Mesothelial cell of epicardium (in vitro differentiated cells): ENCODE data around the gene FAM217B. TPM values are rescaled to one million over a fixed set of nuclear protein-coding genes. Genes with fewer than 3 reads are reported as not detected.

Experiments
- DNase-seq, 2 experiments: peaks; one replicate each; pipeline ENCODE4 v3.0.0; 2021; ENCODE audit warnings: low spot score in 2 of 2; ENCODE audit not compliant: unreplicated experiment in 2 of 2
- H3K27ac Mint-ChIP-seq: 2 replicates; pipeline ENCODE4 v1.8.0; 2021; ENCODE audit warnings: mixed read lengths
- H3K27me3 Mint-ChIP-seq: 2 replicates; pipeline ENCODE4 v1.8.0; 2021; ENCODE audit warnings: low read depth, mixed read lengths
- H3K36me3 Mint-ChIP-seq: 2 replicates; pipeline ENCODE4 v1.8.0; 2021; ENCODE audit warnings: mixed read lengths
- H3K4me1 Mint-ChIP-seq: 2 replicates; pipeline ENCODE4 v1.8.0; 2021; ENCODE audit warnings: mixed read lengths
- H3K4me3 Mint-ChIP-seq: 2 replicates; pipeline ENCODE4 v1.8.0; 2021; ENCODE audit warnings: mild to moderate bottlenecking, moderate library complexity, mixed read lengths
- H3K9me3 Mint-ChIP-seq: 2 replicates; pipeline ENCODE4 v1.8.0; 2021; ENCODE audit warnings: mixed read lengths
- total RNA-seq: library from RNA; stranded (reverse); gene quantifications from 3 replicates; pipeline ENCODE4 v1.2.1, GENCODE V29; 2021
- TF ChIP-seq, protein P1 (sequence below): fragments of 200-600 bp; sonication (generic); IDR thresholded peaks from one replicate; pipeline ENCODE4 v1.5.0; 2021; ENCODE audit warnings: antibody characterized with exemption; ENCODE audit not compliant: unreplicated experiment

FAM217B gene
- total RNA-seq, 1 donor from 2014 or later, result 25.7 TPM

DNA sequence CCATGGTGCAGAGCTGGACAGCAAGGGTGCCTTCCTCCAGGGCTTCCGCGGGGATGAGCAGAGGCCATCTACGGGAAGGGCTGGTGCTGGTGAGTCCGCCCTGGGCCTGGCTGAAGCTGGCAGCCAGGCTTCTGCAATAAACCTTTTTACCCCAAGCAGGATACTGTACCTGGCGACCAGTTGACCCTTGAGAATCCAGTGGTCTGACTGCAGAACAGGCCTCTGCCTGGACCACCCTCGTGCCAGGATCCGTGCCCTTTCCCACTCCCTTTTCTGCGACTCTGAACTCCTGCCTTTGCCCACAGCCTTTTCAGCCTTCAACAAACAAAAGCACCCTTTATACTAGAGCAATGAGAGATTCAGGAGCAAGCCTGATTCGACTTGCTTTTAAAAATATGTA is 36.9 kb downstream of the FAM217B start:
- H3K36me3 Mint-ChIP-seq, result no peaks in the 10 kb centered on the region
- H3K27me3 Mint-ChIP-seq, result no peaks in the 10 kb centered on the region
- no peak overlapping the region for H3K27ac Mint-ChIP-seq
- DNase-seq, result no peak
- H3K4me1 Mint-ChIP-seq, result peaks cover 4% of the 10 kb centered on the region
- H3K9me3 Mint-ChIP-seq, result peaks cover 4% of the 10 kb centered on the region
- TF ChIP-seq, protein P1, sequence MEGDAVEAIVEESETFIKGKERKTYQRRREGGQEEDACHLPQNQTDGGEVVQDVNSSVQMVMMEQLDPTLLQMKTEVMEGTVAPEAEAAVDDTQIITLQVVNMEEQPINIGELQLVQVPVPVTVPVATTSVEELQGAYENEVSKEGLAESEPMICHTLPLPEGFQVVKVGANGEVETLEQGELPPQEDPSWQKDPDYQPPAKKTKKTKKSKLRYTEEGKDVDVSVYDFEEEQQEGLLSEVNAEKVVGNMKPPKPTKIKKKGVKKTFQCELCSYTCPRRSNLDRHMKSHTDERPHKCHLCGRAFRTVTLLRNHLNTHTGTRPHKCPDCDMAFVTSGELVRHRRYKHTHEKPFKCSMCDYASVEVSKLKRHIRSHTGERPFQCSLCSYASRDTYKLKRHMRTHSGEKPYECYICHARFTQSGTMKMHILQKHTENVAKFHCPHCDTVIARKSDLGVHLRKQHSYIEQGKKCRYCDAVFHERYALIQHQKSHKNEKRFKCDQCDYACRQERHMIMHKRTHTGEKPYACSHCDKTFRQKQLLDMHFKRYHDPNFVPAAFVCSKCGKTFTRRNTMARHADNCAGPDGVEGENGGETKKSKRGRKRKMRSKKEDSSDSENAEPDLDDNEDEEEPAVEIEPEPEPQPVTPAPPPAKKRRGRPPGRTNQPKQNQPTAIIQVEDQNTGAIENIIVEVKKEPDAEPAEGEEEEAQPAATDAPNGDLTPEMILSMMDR, result no peak
- H3K4me3 Mint-ChIP-seq, result no peak overlapping the region

DNA sequence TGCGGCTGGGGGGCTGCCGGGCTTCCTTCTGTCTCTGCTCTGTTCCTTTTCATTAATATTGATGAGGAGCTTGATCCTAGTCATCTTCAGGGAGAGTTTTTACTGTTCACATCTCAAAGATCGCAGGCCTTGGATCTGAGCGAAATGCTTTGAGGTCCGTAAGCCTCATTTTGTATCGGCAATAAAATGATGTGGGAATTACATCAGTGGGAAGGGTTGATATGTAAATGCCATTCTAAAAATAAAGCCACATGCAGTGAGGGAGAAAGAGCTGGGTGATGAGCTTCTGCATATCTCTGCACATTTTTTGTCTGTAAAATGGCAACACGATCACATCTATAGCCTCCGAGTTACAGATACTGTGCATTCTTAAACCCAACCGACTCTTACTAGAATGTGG is 42.9 kb downstream of the FAM217B start:
- Mint-ChIP-seq H3K9me3 (peaks cover 4% of the 10 kb centered on the region), H3K27me3 (no peaks in the 10 kb centered on the region), H3K4me3 (no peak overlapping the region), H3K27ac (no peak overlapping the region), H3K4me1 (peaks cover 2% of the 10 kb centered on the region), H3K36me3 (no peaks in the 10 kb centered on the region)
- no peak for DNase-seq
- TF ChIP-seq, protein P1, result no peak

DNA sequence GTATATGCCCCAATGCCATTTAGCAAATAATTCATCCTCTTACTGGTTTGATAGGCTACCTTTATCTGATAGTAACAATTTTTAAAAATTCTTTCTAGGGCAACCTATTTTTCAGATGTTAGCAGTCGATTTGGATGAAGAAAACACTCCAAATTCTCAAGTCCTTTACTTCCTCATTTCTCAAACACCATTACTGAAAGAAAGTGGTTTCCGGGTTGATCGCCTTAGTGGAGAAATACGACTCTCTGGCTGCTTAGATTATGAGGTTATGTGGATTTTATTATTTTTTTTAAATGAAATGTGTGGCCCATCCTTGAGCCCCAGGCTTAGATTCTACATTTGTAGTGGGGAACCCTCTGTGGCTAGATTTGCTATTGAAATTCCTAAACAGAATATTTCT is 44.4 kb downstream of the FAM217B start:
- Mint-ChIP-seq H3K9me3 (peaks cover 4% of the 10 kb centered on the region), H3K27ac (no peak overlapping the region)
- no peak for DNase-seq

DNA sequence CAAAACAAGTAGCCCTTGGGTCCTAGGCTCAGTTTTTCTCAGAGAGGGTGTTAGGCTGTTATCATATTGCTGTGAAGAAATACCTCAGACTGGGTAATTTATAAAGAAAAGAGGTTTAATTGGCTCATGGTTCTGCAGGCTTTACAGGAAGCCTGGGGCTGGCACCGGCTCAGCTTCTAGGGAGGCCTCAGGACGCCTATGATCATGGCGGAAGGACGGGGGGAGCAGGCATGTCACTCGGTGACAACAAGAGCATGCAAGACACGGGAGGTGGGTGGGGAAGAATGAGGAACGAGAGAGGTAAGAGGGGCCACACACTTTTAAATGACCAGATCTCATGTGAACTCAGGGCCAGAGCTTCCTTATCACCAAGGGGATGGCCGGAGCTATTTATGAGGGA is 45.0 kb downstream of the FAM217B start:
- H3K9me3 Mint-ChIP-seq, result peaks cover 4% of the 10 kb centered on the region
- no peak overlapping the region for H3K27ac Mint-ChIP-seq
- DNase-seq, result no peak
- no peaks in the 10 kb centered on the region for H3K36me3 Mint-ChIP-seq
- peaks cover 3% of the 10 kb centered on the region for H3K4me1 Mint-ChIP-seq
- H3K27me3 Mint-ChIP-seq, result no peaks in the 10 kb centered on the region
- TF ChIP-seq, protein P1, result no peak
- H3K4me3 Mint-ChIP-seq, result no peak overlapping the region

More for the DNA sequence above, 44.4 kb downstream of the FAM217B start:
- Mint-ChIP-seq H3K4me3 (no peak overlapping the region), H3K4me1 (peaks cover 3% of the 10 kb centered on the region), H3K36me3 (no peaks in the 10 kb centered on the region), H3K27me3 (no peaks in the 10 kb centered on the region)
- TF ChIP-seq, protein P1, result no peak

DNA sequence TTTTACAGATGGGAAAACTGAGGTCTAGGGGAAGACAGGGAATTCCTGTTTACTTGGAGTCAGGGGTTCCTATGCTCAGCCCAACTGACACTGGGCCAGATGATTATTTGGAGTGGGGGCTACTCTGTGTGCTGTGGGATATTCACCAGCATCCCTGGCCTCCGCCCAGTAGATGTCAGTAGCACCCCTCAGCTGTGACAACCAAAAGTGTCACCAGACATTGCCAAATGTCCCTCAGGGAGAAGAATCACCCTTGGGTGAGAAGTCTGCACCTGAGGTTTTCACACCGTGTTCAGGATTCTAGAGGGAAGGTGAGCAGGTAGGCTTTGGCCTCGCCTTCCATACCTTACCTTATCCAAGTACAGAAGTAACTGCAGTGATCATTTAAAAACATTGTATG is 45.7 kb downstream of the FAM217B start:
- Mint-ChIP-seq H3K4me1 (peaks cover 3% of the 10 kb centered on the region), H3K9me3 (no peaks in the 10 kb centered on the region), H3K27ac (no peak overlapping the region), H3K36me3 (no peaks in the 10 kb centered on the region), H3K4me3 (no peak overlapping the region), H3K27me3 (no peaks in the 10 kb centered on the region)
- DNase-seq, result no peak
- TF ChIP-seq, protein P1, result no peak

DNA sequence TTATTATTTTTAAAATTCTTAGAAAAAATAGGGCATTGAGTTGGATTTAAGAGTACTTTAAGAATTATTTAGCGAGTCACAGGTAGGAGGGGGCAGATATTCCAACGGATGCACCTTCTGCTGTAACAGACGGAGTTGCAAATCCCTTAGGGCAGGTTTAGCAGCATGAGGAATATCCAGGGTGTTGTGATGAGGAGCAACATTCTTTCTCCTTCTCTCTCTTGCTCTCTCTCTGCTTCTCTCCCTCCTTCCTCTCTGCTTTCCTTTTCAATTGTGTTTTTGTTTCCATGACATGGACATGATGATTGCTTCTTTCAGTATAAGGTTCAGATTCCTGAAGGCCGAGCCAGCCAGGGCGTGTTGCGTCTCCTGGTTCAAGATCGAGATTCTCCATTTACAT is 46.9 kb downstream of the FAM217B start:
- DNase-seq, result no peak
- H3K4me3 Mint-ChIP-seq, result no peak overlapping the region
- H3K27ac Mint-ChIP-seq, result no peak overlapping the region
- no peaks in the 10 kb centered on the region for H3K27me3 Mint-ChIP-seq
- H3K36me3 Mint-ChIP-seq, result no peaks in the 10 kb centered on the region
- no peaks in the 10 kb centered on the region for H3K9me3 Mint-ChIP-seq
- H3K4me1 Mint-ChIP-seq, result peaks cover 3% of the 10 kb centered on the region
- TF ChIP-seq, protein P1, result no peak
